ENCODE data around the gene TCOF1. TPM values are rescaled to one million over a fixed set of nuclear protein-coding genes. Genes with fewer than 3 reads are reported as not detected.

Gene TCOF1
- total and polyA plus RNA-seq, 4 experiments from 2014 or later: 0.21 to 59.9 (median 42.3) TPM

DNA sequence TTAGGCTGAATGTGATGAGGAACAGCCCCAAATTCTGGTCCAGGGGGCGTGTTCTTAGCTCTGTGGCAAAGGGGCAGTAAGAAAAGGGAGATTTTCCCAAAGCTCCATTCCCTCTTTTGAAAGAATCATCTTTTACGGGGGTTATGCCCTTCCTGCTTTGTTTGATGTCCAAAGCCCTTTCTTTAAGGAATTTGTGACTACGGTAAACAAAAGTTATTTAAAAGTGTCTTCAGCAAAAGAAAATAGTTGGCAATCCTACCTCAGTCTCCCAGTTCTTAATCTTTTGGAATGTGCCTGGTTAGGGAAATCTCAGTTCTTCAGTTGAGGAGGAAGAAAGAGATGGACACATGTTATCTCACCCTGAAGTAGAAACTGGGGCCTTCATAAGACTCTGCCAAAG lies 30.4 kb upstream of the TCOF1 start:
- H3K27me3 Mint-ChIP-seq: peaks cover 3 to 4% of the 10 kb centered on the region in 2 donors
- intact Hi-C loops (cut with micrococcal nuclease): no loop called here
- CTCF ChIA-PET (ENCODE audit: partially characterized antibody): no interaction called here

DNA sequence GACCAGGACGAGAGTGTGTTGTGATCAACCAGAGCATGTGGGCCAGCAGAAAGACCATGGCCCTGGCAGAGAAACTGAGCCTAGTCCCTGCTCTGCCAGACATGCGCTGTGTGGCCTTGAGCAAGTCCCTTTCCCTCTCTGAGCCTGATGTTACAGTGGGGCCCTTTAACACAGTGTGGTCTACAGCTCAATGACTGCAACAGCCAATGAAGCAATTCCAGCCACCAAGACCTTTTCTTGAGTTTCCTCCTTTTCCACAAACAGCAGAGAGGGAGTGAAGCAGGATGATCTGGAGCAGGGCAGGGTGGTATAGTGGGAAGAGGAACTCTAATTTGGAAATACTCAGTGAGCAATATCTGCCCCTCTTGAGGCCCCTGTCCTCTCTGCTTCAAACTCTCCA lies 29.0 kb upstream of the TCOF1 start:
- DNase-seq: no peak
- H3K36me3 Mint-ChIP-seq: no peaks in the 10 kb centered on the region
- no peak overlapping the region for H3K4me3 Mint-ChIP-seq
- H3K4me1 Mint-ChIP-seq: no peaks in the 10 kb centered on the region
- POLR2A ChIA-PET (ENCODE audit: partially characterized antibody): no interaction called here
- intact Hi-C loops (cut with micrococcal nuclease): no loop called here
- CTCF ChIA-PET (ENCODE audit: partially characterized antibody): no interaction called here
- no peak overlapping the region for H3K27ac Mint-ChIP-seq
- Histone ChIP-seq H3K27ac (ENCODE audit: low read depth, low read length) (no peak overlapping the region), H3K9me3 (ENCODE audit: control insufficient read depth in 1 of 2, low read length in 2 of 2) (no peaks in the 10 kb centered on the region), H3K36me3 (ENCODE audit: insufficient read depth, low read length) (no peaks in the 10 kb centered on the region), H3K4me1 (ENCODE audit: insufficient read depth, low read length) (no peaks in the 10 kb centered on the region), H3K4me3 (ENCODE audit: low read length in 2 of 2) (no peak overlapping the region), H3K27me3 (ENCODE audit: insufficient read depth, low read length) (no peaks in the 10 kb centered on the region)
- peaks cover 3 to 4% of the 10 kb centered on the region in 2 donors for H3K27me3 Mint-ChIP-seq
- H3K9me3 Mint-ChIP-seq: no peaks in the 10 kb centered on the region

More for the DNA sequence above, 30.4 kb upstream of the TCOF1 start:
- no peak for DNase-seq
- H3K4me1 Mint-ChIP-seq: no peaks in the 10 kb centered on the region
- H3K36me3 Mint-ChIP-seq: no peaks in the 10 kb centered on the region
- no peak overlapping the region for H3K27ac Mint-ChIP-seq
- Histone ChIP-seq H3K36me3 (ENCODE audit: insufficient read depth, low read length) (no peaks in the 10 kb centered on the region), H3K9me3 (ENCODE audit: control insufficient read depth in 1 of 2, low read length in 2 of 2) (no peaks in the 10 kb centered on the region), H3K4me1 (ENCODE audit: insufficient read depth, low read length) (no peaks in the 10 kb centered on the region), H3K4me3 (ENCODE audit: low read length in 2 of 2) (no peak overlapping the region), H3K27me3 (ENCODE audit: insufficient read depth, low read length) (no peaks in the 10 kb centered on the region), H3K27ac (ENCODE audit: low read depth, low read length) (no peak overlapping the region)
- no peak overlapping the region for H3K4me3 Mint-ChIP-seq
- H3K9me3 Mint-ChIP-seq: no peaks in the 10 kb centered on the region
- POLR2A ChIA-PET (ENCODE audit: partially characterized antibody): no interaction called here

DNA sequence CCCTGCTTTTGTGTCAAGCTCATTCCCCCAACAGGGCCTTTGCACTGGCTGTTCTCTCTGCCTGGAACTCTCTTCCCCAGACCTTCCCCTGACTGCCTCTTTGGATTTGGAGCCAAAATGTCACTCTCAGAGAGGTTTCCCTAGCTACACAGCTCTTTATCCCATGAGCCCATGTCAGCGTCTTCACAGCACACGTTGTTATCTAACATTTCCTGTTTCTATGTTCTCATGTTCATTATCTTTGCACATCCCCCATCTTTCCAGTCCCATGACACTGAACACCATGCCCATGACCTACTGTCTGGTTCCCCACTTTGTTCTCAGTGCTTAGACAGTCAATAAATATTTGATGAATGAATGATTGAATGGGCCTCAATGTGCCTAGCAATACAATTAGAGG lies 28.5 kb upstream of the TCOF1 start:
- Histone ChIP-seq H3K4me3 (ENCODE audit: low read length in 2 of 2) (no peak overlapping the region), H3K4me1 (ENCODE audit: insufficient read depth, low read length) (no peaks in the 10 kb centered on the region), H3K27ac (ENCODE audit: low read depth, low read length) (no peak overlapping the region), H3K36me3 (ENCODE audit: insufficient read depth, low read length) (no peaks in the 10 kb centered on the region), H3K9me3 (ENCODE audit: control insufficient read depth in 1 of 2, low read length in 2 of 2) (no peaks in the 10 kb centered on the region), H3K27me3 (ENCODE audit: insufficient read depth, low read length) (no peaks in the 10 kb centered on the region)
- Mint-ChIP-seq H3K27me3 (peaks cover 3 to 4% of the 10 kb centered on the region in 2 donors), H3K36me3 (no peaks in the 10 kb centered on the region), H3K4me1 (no peaks in the 10 kb centered on the region), H3K27ac (peak overlapping the region in 2 of 7 donors; percentile 8 to 39), H3K4me3 (no peak overlapping the region), H3K9me3 (no peaks in the 10 kb centered on the region)
- no peak for DNase-seq
- intact Hi-C loops (cut with micrococcal nuclease): no loop called here
- POLR2A ChIA-PET (ENCODE audit: partially characterized antibody): no interaction called here
- CTCF ChIA-PET (ENCODE audit: partially characterized antibody): no interaction called here

DNA sequence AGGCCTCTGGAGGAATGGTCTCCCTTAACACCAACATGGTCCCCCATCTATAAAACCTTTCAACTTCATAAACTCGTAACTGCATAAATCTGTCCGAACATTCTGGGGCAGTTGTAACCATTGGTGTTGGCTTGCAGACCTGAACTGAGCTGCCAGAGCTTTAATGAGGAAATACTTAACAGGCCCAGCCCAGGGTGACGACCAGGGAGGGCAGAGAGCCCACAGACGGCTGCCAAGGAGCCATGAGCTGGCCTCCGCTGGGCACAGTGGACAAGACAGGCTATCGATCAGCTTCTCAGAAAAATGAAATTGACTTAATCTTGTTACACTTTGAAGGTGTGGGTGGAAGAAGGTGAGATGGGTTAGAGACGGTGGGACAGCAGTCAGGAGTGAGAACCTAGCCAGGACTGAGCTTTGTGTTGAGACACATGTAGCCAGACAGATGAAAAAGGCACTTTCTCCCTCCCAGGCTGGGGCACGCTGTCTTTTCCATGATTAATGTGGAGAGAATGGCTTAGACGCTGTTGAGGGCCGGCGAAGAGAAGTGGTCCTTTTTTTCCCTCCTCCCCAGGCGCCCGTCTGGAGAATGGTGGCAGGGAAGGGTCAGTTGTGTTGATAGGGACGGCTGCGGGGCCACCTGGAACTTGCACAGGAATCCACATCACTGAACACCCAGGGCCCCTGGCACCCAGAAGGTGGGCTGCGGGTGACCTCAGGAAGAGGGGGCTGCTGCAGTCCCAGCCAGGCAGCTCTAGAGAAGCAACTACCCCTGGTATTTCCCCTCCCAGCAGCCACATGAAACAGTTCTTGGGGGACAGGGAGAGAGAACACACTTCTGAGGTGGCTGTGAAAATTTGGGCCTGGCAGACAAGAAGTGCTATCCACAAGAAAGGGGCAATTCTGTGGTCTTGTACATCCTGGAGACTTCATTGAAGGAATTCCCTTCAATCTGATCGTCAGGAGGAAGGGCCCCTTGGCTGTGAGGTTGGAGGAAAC lies 27.3 kb upstream of the TCOF1 start:
- Histone ChIP-seq H3K4me3 (ENCODE audit: low read length in 2 of 2) (no peak overlapping the region), H3K36me3 (ENCODE audit: insufficient read depth, low read length) (no peaks in the 10 kb centered on the region), H3K4me1 (ENCODE audit: insufficient read depth, low read length) (no peaks in the 10 kb centered on the region), H3K27ac (ENCODE audit: low read depth, low read length) (no peak overlapping the region), H3K9me3 (ENCODE audit: control insufficient read depth in 1 of 2, low read length in 2 of 2) (no peaks in the 10 kb centered on the region), H3K27me3 (ENCODE audit: insufficient read depth, low read length) (no peaks in the 10 kb centered on the region)
- no peak overlapping the region for H3K4me3 Mint-ChIP-seq
- H3K9me3 Mint-ChIP-seq: no peaks in the 10 kb centered on the region
- H3K4me1 Mint-ChIP-seq: no peaks in the 10 kb centered on the region
- H3K27me3 Mint-ChIP-seq: peaks cover 3 to 4% of the 10 kb centered on the region in 2 donors
- no peak overlapping the region for H3K27ac Mint-ChIP-seq
- H3K36me3 Mint-ChIP-seq: no peaks in the 10 kb centered on the region
- intact Hi-C loops (cut with micrococcal nuclease): no loop called here
- DNase-seq: no peak
- POLR2A ChIA-PET (ENCODE audit: partially characterized antibody): no interaction called here
- CTCF ChIA-PET (ENCODE audit: partially characterized antibody): no interaction called here

DNA sequence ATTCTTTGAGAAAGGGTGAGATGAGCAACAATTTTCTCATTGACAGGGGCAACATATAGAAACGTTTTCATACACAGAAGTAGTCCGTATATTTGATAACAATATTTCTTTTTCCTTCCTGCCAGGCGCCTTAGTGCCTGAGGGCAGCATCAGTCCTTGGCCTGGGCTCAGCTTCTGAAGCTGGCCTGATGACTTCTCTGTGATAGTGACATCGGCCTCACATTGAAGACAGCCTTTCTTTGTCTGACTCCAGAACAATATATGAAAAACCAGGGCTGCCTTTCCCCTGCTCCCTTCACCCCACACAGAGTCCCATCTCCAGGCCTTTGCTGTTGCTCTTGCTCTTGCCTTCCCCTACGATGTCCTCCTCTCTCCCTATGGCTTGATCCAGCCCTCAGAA lies 24.1 kb upstream of the TCOF1 start:
- H3K4me1 Mint-ChIP-seq: no peaks in the 10 kb centered on the region
- no peak overlapping the region for H3K4me3 Mint-ChIP-seq
- Histone ChIP-seq H3K36me3 (ENCODE audit: insufficient read depth, low read length) (no peaks in the 10 kb centered on the region), H3K4me3 (ENCODE audit: low read length in 2 of 2) (no peak overlapping the region), H3K4me1 (ENCODE audit: insufficient read depth, low read length) (no peaks in the 10 kb centered on the region), H3K27ac (ENCODE audit: low read depth, low read length) (no peak overlapping the region), H3K27me3 (ENCODE audit: insufficient read depth, low read length) (no peaks in the 10 kb centered on the region), H3K9me3 (ENCODE audit: control insufficient read depth in 1 of 2, low read length in 2 of 2) (no peaks in the 10 kb centered on the region)
- intact Hi-C loops (cut with micrococcal nuclease): no loop called here
- no peaks in the 10 kb centered on the region for H3K36me3 Mint-ChIP-seq
- H3K9me3 Mint-ChIP-seq: no peaks in the 10 kb centered on the region
- H3K27me3 Mint-ChIP-seq: peaks cover 0 to 3% of the 10 kb centered on the region in 2 donors
- no peak for DNase-seq
- ChIA-PET CTCF (ENCODE audit: partially characterized antibody) (interaction anchor here (1.5 kb wide), 1 partner anchor 17 kb away, joined by 4 read pairs; no protein-coding TSS in a partner anchor), POLR2A (ENCODE audit: partially characterized antibody) (no interaction called here)
- H3K27ac Mint-ChIP-seq: no peak overlapping the region

DNA sequence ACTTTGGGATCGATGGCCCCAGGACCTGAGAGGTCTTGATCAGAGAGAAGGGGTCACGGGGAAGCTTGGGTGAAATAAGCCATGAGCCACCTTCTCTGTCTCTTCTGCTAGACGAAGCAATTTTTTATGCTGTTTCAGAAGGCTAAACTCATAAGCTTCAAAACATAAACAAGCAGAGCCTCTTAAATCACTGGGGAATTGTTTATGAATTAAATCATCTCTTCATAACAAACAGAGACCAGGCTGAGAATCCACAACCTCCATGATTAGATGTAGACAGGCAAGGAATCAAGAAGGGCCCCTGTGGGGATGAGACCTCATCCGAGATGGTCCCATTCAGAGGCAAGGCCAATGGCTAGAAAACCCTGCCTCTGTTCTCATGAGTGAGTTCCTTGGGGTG lies 21.7 kb upstream of the TCOF1 start:
- ChIA-PET CTCF (ENCODE audit: partially characterized antibody) (interaction anchor here (0.6 to 1.2 kb wide), 2 partner anchors 15 to 1348 kb away, joined by 4 to 6 read pairs; no protein-coding TSS in a partner anchor), POLR2A (ENCODE audit: partially characterized antibody) (no interaction called here)

DNA sequence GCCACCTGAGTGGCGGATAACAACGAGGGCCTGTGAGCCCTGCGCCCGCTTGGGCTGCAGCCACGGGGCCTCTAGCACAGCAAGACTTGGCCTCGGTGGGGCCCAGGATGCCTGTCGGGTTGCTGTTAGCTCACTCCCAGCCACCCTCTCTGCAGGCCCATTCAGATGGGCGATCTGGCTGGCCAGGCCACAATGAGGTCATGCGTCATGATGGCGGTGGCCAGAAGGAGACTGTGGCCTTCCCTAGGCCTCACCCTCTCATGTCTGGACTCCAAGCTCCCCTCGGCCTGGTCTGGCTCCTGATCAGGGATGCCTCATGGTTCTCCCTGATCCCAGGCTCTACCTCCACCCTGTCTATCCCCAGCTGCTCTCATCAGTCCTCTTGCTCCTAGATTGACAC lies 19.0 kb upstream of the TCOF1 start:
- Mint-ChIP-seq H3K9me3 (no peaks in the 10 kb centered on the region), H3K27ac (peak overlapping the region in 1 of 7 donors; percentile 75), H3K36me3 (no peaks in the 10 kb centered on the region), H3K4me3 (no peak overlapping the region), H3K4me1 (peaks cover 0 to 6% (median 2%) of the 10 kb centered on the region in 4 donors), H3K27me3 (no peaks in the 10 kb centered on the region)
- CTCF ChIA-PET (ENCODE audit: partially characterized antibody): interaction anchor here (2.3 kb wide), 1 partner anchor 12 kb away, joined by 12 read pairs; no protein-coding TSS in a partner anchor
- no peaks in the 10 kb centered on the region for H3K36me3 ChIP-seq (ENCODE audit: insufficient read depth, low read length)
- H3K4me3 ChIP-seq (ENCODE audit: low read length in 2 of 2): no peak overlapping the region
- DNase-seq: no peak
- POLR2A ChIA-PET (ENCODE audit: partially characterized antibody): no interaction called here
- H3K9me3 ChIP-seq (ENCODE audit: control insufficient read depth in 1 of 2, low read length in 2 of 2): no peaks in the 10 kb centered on the region
- H3K27me3 ChIP-seq (ENCODE audit: insufficient read depth, low read length): no peaks in the 10 kb centered on the region
- H3K27ac ChIP-seq (ENCODE audit: low read depth, low read length): no peak overlapping the region
- intact Hi-C loops (cut with micrococcal nuclease): no loop called here
- no peaks in the 10 kb centered on the region for H3K4me1 ChIP-seq (ENCODE audit: insufficient read depth, low read length)

More for the DNA sequence above, 21.7 kb upstream of the TCOF1 start:
- no peaks in the 10 kb centered on the region for H3K9me3 ChIP-seq (ENCODE audit: control insufficient read depth in 1 of 2, low read length in 2 of 2)
- no peaks in the 10 kb centered on the region for H3K36me3 Mint-ChIP-seq
- no peaks in the 10 kb centered on the region for H3K36me3 ChIP-seq (ENCODE audit: insufficient read depth, low read length)
- H3K27ac Mint-ChIP-seq: no peak overlapping the region
- H3K27ac ChIP-seq (ENCODE audit: low read depth, low read length): no peak overlapping the region
- no peak overlapping the region for H3K4me3 ChIP-seq (ENCODE audit: low read length in 2 of 2)
- no peak overlapping the region for H3K4me3 Mint-ChIP-seq
- intact Hi-C loops (cut with micrococcal nuclease): no loop called here
- no peaks in the 10 kb centered on the region for H3K4me1 ChIP-seq (ENCODE audit: insufficient read depth, low read length)
- H3K4me1 Mint-ChIP-seq: no peaks in the 10 kb centered on the region
- H3K9me3 Mint-ChIP-seq: no peaks in the 10 kb centered on the region
- H3K27me3 Mint-ChIP-seq: no peaks in the 10 kb centered on the region
- no peak for DNase-seq
- H3K27me3 ChIP-seq (ENCODE audit: insufficient read depth, low read length): no peaks in the 10 kb centered on the region

Measured in CD4-positive, alpha-beta memory T cell (primary cell).